HepG2 (cell line): Measurements from ENCODE around the gene CCT6A. TPM values are rescaled to one million over a fixed set of nuclear protein-coding genes. Genes with fewer than 3 reads are reported as not detected.

Source experiments
- AGO2 ChIP-seq: fragments of 200-400 bp; formaldehyde crosslinking; optimal IDR thresholded peaks from 2 replicates; pipeline ENCODE3; 2017; ENCODE audit warnings: mild to moderate bottlenecking, low read depth, low read length, moderate library complexity
- CREB1 ChIP-seq, 2 experiments: fragments of 450-650 bp in 1 of 2; IDR thresholded peaks; 2 replicates each; pipeline ENCODE4 v1.6.1; 2016 to 2017; ENCODE audit warnings: control low read depth in 1 of 2, mild to moderate bottlenecking in 1 of 2, missing compliant biosample characterization in 1 of 2, missing genetic modification characterization in 1 of 2
- GLI4 ChIP-seq: sonication (generic); formaldehyde crosslinking; IDR thresholded peaks from 2 replicates; pipeline ENCODE4 v1.5.1; 2020; ENCODE audit warnings: missing genetic modification reagents, mild to moderate bottlenecking, moderate library complexity, borderline replicate concordance
- HIC2 ChIP-seq: sonication (generic); formaldehyde crosslinking; IDR thresholded peaks from 2 replicates; pipeline ENCODE4 v1.9.0; 2022; ENCODE audit warnings: low read depth, missing genetic modification reagents
- HNRNPK ChIP-seq: fragments of 200-400 bp; formaldehyde crosslinking; IDR thresholded peaks from 2 replicates; pipeline ENCODE4 v1.6.1; 2018; ENCODE audit warnings: low read length, low read depth, moderate library complexity, mild to moderate bottlenecking; ENCODE audit not compliant: poor library complexity, severe bottlenecking
- IKZF1 ChIP-seq: fragments of 450-650 bp; IDR thresholded peaks from 2 replicates; pipeline ENCODE4 v1.7.1; 2016
- MAZ ChIP-seq, 2 experiments: sonication (generic) in 1 of 2; formaldehyde crosslinking in 1 of 2; IDR thresholded peaks; 2 replicates each; pipeline versions ENCODE4 v1.5.0 to v1.6.1; 2012 to 2020; ENCODE audit warnings: low read depth in 2 of 2, mild to moderate bottlenecking in 2 of 2, borderline replicate concordance in 1 of 2, improper control_type of control experiment in 1 of 2, low read length in 1 of 2, missing genetic modification reagents in 1 of 2, moderate library complexity in 1 of 2
- MED13 ChIP-seq: sonication (generic); formaldehyde crosslinking; IDR thresholded peaks from 2 replicates; pipeline ENCODE4 v1.5.0; 2020; ENCODE audit warnings: missing genetic modification reagents
- MXI1 ChIP-seq: IDR thresholded peaks from 3 replicates; pipeline ENCODE4 v1.6.1; 2012; ENCODE audit warnings: low read depth, low read length, inconsistent platforms, borderline replicate concordance
- MZF1 ChIP-seq: sonication (generic); formaldehyde crosslinking; IDR thresholded peaks from 2 replicates; pipeline ENCODE4 v1.8.1; 2023; ENCODE audit warnings: mild to moderate bottlenecking, missing genetic modification reagents, borderline replicate concordance
- NFATC3 ChIP-seq: sonication (generic); formaldehyde crosslinking; IDR thresholded peaks from 2 replicates; pipeline ENCODE4 v1.5.1; 2020; ENCODE audit warnings: mild to moderate bottlenecking, missing genetic modification reagents
- SKI ChIP-seq: fragments of 450-650 bp; IDR thresholded peaks from one replicate; pipeline ENCODE4 v1.6.1; 2018; ENCODE audit warnings: mild to moderate bottlenecking; ENCODE audit not compliant: partially characterized antibody
- UBTF ChIP-seq: sonication (generic); formaldehyde crosslinking; IDR thresholded peaks from 2 replicates; pipeline ENCODE4 v1.4.0; 2020; ENCODE audit warnings: mild to moderate bottlenecking, missing genetic modification reagents
- ZBTB33 ChIP-seq: sonication (generic); formaldehyde crosslinking; IDR thresholded peaks from 2 replicates; pipeline ENCODE4 v1.4.0; 2020; ENCODE audit warnings: missing genetic modification reagents
- ZFP41 ChIP-seq: sonication (generic); formaldehyde crosslinking; IDR thresholded peaks from 2 replicates; pipeline ENCODE4 v1.4.0; 2020; ENCODE audit warnings: mild to moderate bottlenecking, missing genetic modification reagents, borderline replicate concordance
- ZNF574 ChIP-seq: sonication (generic); formaldehyde crosslinking; IDR thresholded peaks from 2 replicates; pipeline ENCODE4 v1.4.0; 2020; ENCODE audit warnings: missing genetic modification reagents
- ZNF770 ChIP-seq: sonication (generic); formaldehyde crosslinking; IDR thresholded peaks from 2 replicates; pipeline ENCODE4 v1.5.0; 2020; ENCODE audit warnings: mild to moderate bottlenecking, missing genetic modification reagents
- polyA plus RNA-seq, 8 experiments: library from polyadenylated mRNA; depleted of rRNA in 3 of 8; stranded (reverse) in 7 of 8; unstranded in 1 of 8; fragments of >200 nt; fragmentation: Illumina TruSeq in 4 of 8; extraction: Trizol in 4 of 8; gene quantifications; 2 replicates each; pipeline versions ENCODE4 v1.2.1 to v1.2.3, GENCODE V29; 2011 to 2016; ENCODE audit warnings: low read depth in 4 of 8, missing spikeins in 1 of 8, mixed read lengths in 1 of 8; ENCODE audit not compliant: insufficient read depth in 1 of 8
- total RNA-seq, 5 experiments: library from RNA; depleted of rRNA; stranded (reverse); fragments of >200 nt; fragmentation: Illumina TruSeq; extraction: Trizol; gene quantifications; 2 replicates each; pipeline ENCODE4 v1.2.3, GENCODE V29; 2016; ENCODE audit warnings: low read depth in 1 of 5

Gene CCT6A
- total and polyA plus RNA-seq, 2 of the 13 experiments (the other 11 are each of a cell fraction or from before 2014, with no cell fraction given) = 219 to 292 TPM

GRCh38 chr7:56007167-56007652, 44.4 kb upstream of the CCT6A start (continued):
- peak; percentile 72 for TF ChIP-seq ZNF574
- no peak for TF ChIP-seq MZF1 (CRISPR knock-in tag)
- 0 out of 2 replicates have a peak, but pooled peaks have one; percentile 45 for TF ChIP-seq UBTF
- TF ChIP-seq ZFP41 (CRISPR knock-in tag) = no peak
- no peak for TF ChIP-seq IKZF1
- no peak for TF ChIP-seq GLI4 (CRISPR knock-in tag)
- no peak for TF ChIP-seq AGO2
- peak; percentile 70; the same call in 1 of the 3 replicates for TF ChIP-seq MXI1
- no peak for TF ChIP-seq HNRNPK
- TF ChIP-seq ZNF770 = peak; percentile 99
- TF ChIP-seq SKI = peak; percentile 99
- 0 out of 2 replicates have a peak, but pooled peaks have one; percentile 14 for TF ChIP-seq CREB1 (IDR thresholded peaks at IDR 0.05)
- TF ChIP-seq CREB1 (CRISPR knock-in tag; IDR thresholded peaks at IDR 0.05) = peak; percentile 76
- TF ChIP-seq ZBTB33 = peak; percentile 48; the same call in 1 of the 2 replicates
- TF ChIP-seq MED13 (CRISPR knock-in tag) = no peak
- TF ChIP-seq NFATC3 = no peak
- no peak for TF ChIP-seq MAZ (IDR thresholded peaks at IDR 0.05; ENCODE audit: borderline replicate concordance, low read depth, low read length)
- no peak; the same call in 1 of the 2 replicates for TF ChIP-seq MAZ (CRISPR knock-in tag; IDR thresholded peaks at IDR 0.05; ENCODE audit: low read depth)
- no peak for TF ChIP-seq HIC2
